ENCODE results near the gene MTHFR.

MTHFR gene

GRCh38 chr1:11796036-11796828 lies 9.5 kb downstream of the MTHFR start:
- DNase-seq (ENCODE audit: low read depth): peak; percentile 42

DNA sequence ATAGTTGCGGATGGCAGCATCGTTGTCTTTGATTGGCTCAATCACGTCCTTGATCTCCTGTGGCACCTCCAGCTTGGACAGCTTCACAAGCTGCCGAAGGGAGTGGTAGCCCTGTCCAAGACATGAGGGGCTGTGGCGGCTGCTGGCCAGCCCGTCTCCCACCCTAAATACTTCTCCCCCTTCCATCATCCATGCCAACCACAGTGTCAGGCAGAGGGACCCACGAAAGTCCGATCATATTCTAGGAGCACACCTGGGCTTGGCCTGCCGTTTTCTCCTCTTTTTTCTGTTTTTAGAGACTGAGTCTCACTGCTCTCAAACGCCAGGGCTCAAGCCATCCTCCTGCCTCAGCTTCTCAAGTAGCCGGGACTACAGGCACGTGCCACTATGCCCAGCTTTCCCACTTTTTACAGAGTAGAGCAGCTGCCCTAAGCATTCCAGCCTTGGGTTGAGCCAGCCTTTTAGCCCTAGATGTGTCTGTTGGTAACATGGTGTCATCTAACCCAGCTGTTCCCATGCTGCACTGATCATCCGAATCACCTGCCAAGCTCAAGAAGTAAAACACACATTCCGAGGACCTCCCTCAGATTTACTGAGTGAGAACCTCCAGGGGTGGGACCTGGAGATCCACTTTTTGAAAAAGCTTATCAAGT lies 10.4 kb downstream of the MTHFR start:
- no peak for DNase-seq (ENCODE audit: low read depth)

- DNase-seq (ENCODE audit: low read depth): no peak
Observed at GRCh38 chr1:11794446-11795237, 11.1 kb downstream of the MTHFR start.

DNA sequence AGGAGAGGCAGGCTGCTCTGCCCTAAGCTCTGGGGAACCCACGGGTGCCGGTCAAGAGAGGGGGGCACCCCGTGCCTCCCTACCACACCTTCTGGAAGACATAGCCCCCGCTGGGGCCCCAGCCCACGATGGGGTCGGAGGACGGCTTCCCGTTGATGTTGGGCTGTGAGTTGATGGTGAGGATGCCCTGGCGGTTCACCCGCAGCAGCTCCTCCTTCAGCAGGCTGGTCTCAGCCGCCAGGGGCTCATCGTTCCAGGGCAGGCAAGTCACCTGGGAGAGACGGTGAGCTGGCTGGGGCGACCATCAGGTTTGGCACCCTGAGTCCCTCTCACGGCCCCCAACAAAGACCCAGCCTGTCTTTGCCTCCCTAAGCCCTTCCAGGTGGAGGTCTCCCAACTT lies 11.9 kb downstream of the MTHFR start:
- no peak for DNase-seq (ENCODE audit: low read depth)

DNA sequence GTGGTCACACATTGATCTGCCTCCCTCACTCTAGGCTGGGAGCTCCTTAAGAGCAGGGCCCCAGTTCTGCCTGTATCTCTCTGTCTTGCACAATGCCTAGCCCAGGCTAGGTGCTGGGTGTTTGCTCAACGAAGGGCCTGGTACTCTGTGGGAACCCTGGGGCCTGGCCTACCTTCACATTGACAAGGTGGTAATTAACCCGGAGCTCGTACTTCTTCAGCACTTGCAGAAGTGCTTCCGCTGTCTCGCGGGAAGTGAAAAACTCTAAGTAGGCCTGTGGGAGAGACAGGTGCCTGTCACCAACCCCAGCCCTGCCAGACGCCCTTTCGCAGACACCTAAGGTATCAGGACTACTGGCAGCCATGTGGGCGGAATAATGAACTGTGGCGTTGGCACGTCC lies 13.7 kb downstream of the MTHFR start:
- DNase-seq (ENCODE audit: low read depth): no peak

DNA sequence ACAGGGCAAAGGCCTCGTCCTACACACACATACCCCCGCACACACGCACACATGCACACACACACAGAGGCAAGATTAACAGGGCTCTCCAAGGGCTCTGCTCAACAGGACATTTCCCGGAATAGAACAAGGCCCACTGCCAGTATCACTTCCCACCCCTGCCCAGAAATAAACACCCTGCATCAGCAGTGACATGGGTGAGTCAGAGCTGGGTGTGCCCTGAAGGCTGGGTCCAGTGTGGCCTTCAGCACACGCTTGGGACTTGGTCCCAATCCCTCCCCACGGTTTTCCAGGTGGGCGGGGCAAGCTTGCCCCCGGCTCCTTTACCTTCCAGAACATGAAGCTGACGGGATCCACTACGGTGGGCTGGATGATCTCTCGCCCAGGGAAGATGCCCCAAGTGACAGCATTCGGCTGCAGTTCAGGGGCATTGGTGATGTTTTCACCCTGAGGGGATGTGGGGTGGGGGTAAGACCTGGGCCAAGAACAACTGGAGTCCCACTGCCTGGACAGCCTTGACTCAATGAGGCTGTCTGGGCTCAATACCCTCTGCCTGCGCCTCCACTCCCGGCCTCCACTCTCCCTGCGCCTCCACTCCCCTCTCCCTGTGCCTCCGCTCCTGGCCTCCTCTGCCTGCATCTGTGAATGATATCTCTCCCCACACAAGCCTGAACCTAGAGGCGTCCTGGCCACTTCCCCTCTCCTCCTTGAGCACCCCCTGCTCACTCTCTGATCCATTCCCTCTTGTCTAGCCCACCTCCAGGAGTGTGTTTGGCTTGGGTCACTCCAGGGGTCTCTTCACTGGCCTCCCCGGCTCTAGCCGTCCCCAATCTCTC lies 14.7 kb downstream of the MTHFR start:
- DNase-seq (ENCODE audit: low read depth): peak; percentile 95

GRCh38 chr1:11790101-11790879 lies 15.5 kb downstream of the MTHFR start:
- DNase-seq (ENCODE audit: low read depth): no peak

DNA sequence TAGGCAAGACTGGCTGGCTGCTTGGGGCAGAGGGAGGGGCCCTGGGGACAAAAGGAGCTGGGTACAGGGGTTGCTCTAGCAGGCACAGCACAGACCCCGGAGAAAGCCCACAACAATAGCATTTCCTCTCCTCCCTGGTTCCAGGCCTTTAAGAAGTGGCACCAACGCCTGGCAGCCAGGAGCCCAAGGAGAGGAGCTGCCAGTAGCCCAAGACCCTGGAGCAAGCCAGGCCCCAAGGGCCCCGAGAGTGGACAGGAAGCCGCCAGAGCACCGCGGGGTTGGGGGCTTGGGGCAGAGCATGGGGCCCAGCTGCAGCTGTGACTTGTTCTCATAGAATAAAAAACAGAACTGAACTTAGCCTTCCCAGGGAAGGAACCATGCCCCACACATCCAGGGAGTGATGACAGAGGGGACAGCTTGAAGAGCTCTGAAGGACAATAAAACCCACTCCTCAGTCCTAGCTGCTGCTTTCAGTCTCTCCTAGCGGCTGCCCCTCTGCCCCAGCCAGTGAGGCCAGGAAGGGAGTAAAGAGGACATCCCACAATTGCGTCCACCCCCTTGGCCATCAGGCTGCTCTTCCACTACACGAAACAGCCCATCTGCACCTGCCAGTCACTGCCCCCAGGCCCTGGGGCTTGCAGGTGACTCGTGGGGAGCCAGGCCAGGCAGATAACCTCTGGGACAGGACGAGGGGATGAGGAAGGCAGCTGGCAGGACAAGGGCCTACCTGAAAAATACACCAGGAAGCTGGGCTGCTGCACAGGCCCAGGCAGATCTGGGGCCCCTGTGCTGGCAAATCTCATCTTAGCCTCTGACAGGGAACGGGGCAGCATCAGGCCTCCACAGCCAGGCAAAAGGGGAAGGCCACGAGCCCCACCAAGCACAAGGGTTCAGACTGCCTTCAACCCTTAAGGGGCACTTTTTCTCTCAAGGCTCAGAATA lies 16.4 kb downstream of the MTHFR start:
- no peak for DNase-seq (ENCODE audit: low read depth)

DNA sequence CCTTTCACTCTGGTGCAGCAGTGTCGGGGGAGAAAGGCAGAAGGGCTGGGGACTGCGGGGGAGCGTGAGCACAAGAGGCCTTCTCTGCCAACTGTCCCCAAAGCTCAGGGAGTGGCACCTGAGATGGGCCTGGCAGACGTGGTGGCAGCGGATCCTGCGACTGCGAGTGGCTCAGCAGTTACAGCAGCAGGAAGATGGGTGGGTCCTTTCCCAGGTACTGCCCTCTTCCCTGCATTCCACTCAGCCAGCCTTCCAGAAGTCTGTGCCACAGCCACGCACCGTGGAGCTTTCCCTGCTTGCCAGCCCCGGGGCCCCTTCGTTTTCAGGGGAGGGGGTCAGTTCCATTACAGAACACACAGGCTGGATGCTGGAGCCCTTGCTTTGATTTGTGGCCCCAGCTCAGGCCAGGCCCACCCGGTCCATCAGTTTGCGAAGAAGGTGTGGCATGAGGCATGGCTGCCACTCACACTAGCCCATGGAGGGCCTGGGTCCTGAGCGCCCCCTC lies 17.2 kb downstream of the MTHFR start:
- DNase-seq (ENCODE audit: low read depth): no peak

DNA sequence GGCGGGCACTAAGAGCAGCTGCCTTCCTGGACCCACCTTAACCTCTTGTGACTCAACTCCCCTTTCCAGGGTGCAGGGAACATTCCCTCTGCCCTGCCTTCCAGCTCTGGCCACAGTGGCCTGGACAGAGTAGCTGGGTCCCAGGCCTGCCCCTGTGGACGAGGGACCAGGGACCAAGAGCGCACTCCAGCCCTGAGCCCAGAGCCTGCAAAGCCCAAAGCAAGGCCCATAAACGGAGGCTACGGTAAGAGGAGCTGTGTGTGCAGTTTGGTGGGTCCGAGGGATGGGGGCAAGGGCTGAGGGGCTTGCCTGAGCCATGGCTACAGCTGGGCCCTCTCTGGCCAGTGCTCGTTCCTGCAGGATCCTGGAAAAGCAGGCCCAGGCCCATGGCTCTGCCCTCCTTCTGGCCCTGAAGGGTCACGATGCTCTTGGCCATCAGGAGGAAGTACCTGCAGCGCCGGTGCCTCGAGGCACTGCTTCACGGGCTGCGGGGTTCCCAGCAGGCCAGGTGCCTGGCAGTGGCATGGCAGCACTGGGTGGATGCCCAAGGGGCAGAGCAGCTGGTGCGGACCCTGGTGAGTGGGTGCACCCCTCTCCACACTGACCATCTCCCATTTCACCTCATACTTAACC lies 17.8 kb downstream of the MTHFR start:
- no peak for DNase-seq (ENCODE audit: low read depth)

- peak; percentile 79 for DNase-seq (ENCODE audit: low read depth)
Observed at GRCh38 chr1:11787251-11787803, 18.4 kb downstream of the MTHFR start.

DNA sequence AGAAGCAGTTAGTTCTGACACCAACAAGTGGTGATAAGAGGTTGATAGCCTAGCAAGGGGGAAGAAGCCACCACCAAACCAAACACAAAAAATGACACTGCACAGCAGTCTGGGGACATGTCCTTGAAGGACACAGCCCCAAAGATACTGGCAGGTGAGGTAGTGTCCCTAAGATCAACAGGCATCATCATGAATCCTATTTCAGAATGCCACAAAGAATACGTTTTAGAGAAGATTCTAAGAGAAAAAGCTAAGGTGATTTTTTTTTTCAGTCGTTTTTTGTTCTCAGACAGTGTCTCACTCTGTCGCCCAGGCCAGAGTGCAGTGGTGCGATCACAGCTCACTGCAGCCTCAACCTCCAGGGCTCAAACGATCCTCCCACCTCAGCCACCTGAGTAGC lies 19.6 kb downstream of the MTHFR start:
- DNase-seq (ENCODE audit: low read depth): no peak

DNA sequence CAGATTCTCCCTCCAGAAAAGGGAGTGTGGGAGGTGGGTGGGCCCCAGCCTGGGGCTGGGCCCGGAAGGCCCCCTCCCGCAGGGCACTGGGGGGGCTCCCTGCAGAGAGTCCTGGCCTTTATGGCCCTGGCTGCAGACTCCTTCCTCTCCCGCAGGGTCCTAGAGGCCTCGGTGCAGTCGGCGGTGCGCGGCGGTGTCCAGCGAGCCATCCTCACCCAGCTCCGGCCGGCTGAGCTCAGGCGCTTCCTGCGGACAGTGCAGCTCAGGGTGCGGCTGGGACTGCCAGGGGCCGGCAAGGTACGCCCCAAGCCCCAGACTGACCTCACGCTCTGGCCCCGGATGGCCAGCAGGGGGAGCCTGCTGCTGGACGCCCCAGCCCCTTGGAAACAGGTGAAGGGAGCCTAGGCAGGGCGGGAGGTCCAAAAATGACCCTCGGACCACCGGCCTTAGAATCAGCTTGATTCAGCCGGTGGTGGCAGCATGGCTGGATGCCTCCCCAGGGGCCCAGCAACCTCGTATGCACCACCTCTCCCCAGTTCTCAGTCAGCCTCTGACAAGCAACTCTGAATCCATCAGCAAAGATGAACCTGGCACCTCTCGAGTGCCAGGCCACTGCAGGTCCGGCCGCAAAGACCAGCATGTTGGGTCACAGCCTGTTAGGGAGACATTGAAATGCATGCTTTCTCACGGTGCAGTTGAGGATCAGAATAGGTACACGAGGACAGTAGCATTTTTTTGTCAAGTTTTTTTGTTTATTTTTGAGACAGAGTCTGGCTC lies 20.6 kb downstream of the MTHFR start:
- peak; percentile 66 for DNase-seq (ENCODE audit: low read depth)

DNA sequence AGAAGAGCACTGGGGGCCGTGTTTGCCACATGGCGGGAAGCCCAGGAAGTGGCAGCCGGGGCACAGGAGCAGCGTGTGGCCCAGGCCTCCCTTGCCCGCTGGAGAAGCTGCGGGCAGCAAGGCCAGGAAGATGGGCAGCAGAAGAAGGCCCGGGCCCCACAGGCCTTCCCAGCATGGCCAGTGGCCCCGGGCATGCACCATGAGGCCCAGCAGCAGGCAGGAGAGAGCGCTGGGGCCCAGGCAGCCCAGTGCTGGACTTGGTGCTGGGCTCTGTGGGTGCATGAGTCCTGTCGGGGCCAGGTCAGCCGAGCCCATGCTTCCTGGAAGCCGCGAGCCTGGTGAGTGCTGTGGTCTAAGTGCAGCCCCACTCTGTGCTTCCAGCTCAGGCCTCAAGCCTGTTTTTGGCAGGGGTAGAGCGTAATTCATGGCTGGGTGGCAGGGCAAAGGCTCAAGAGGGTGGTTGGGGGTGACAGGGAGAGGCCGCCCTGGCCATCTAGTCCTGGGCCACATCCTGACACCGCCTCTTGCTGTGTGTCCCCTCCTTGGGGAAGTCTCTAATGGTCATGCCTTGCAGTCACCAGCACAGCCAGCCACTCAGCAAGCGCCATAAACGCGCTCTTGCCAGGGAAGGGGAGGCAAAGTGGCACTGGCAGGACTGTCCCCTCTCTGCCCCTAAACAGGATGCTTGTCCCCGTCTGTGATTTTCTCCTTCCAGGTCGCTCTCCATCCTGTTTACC lies 21.3 kb downstream of the MTHFR start:
- DNase-seq (ENCODE audit: low read depth): no peak

DNA sequence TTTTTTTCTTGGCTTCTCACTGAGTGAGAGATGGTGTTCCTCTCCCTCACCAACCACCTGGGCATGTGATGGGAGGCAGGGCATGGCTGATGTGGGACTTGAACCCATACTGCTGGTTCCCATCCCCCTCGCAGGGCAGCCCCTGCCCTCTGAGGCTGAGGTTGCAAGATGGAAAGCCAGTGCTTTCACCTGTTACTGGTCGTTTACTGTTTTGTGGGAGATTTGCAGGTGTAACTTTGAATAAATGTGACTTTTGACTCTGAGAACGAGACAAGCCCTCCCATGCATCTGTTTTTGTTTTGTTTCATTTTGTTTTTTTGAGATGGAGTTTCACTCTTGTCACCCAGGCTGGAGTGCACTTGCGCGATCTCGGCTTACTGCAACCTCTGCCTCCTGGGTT lies 22.2 kb downstream of the MTHFR start:
- DNase-seq (ENCODE audit: low read depth): no peak

- no peak for DNase-seq (ENCODE audit: low read depth)
Observed at GRCh38 chr1:11782127-11782708, 23.5 kb downstream of the MTHFR start.

DNA sequence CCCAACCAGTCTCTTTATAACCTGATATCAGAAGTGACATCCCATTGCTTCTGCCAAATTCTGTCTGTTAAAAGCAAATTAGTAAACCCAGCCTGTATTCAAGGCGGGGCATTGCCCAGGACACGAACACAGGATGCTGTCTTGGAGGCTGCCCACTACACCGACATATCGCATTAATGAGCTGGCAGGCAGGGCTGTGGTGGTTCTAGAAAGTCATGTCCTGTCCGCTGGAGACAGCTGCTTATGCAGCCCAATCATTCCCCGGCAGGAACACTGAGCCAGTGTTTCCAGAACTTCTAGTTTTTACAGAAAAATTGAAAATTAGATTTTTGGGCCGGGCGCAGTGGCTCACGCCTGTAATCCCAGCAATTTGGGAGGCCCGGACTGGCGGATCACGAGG lies 24.5 kb downstream of the MTHFR start:
- DNase-seq (ENCODE audit: low read depth): peak; percentile 29
